SW 1271 (cell line): ENCODE results near the gene ZC3H15.

ENCODE experiments used
- DNase-seq, 2 experiments: peaks; one replicate each; lab custom pipeline; 2025; lab: John Stamatoyannopoulos, UW

The ZC3H15 gene

GRCh38 chr2:186543561-186544131, 57.6 kb downstream of the ZC3H15 start:
- peak in 1 of 2 experiments; percentile 42 for DNase-seq

GRCh38 chr2:186544255-186544675, 58.2 kb downstream of the ZC3H15 start:
- peak; percentile 39 to 90 for DNase-seq

- DNase-seq = no peak
Observed at GRCh38 chr2:186546846-186547245, 60.8 kb downstream of the ZC3H15 start.

DNA sequence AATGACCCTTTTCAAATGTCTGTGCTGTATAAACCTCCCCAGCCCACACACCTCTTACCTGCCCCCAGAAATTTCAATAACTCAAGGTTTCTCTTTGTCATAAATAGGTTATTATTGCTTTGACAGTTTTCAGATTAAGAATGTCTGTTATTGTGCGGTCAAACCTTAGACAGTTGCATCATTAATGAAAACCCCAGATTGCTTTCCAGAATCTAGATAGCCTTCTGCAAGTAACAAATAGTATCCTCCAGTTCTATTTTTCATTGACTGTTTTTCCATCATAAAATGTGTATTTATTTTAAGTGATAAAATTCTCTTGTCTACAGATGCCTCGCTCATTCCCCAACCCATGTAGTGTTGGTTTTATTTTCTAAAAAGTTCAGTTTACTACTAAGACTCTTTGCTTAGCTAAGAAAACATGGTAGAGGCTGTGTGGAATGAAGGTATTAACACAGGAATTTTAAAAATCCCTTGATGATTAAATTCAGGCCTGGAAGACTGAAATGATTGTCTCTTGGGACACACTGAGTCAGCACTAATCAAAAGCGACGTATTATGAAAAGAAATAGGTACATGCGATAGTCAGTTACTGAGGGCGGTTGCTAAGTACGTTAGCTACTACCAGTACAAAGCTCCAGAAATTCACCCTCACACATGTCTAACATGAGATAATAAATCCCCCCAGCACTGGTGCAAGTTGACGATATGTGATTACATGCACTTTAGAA, 65.4 kb downstream of the ZC3H15 start:
- no peak for DNase-seq

- no peak for DNase-seq
Observed at GRCh38 chr2:186554429-186554828, 68.4 kb downstream of the ZC3H15 start.

DNA sequence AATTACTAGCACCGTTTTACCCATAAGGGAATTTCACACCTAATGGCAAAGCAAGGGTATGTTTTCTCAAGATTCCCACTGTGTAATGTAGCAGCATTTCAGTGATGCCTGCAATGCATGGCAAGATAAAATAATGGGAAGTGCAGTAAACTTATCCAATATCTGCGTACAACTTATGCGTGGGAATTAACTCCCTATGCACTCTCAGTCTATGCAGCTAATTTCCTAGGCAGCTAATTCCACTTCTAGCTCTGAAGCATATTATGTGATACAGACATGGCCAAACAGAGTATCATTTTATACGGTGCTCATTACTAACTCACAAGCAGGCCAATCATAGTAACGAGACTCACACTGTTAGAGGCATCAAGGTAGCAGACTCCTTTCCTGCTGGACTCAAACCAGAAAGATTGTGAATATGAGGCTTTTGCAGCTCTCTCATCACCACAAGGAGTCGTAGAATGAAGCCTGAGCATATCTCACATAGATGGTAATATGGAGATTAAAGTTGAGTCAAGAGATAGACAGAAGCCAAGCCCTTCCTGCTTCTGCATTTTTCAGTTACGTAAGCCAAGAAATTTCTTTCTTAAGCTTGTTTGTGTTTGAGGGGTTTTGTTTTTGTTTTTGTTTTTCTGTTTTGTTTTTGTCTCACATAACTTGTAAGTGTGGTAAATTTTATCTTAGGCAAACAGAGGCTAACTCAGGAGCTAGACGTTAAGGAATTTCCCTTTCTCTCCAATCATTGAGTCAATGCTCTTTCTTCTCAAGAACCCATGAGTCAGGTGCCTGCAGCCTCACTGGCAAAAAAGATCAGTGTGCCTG, 69.0 kb downstream of the ZC3H15 start:
- DNase-seq = no peak

- no peak for DNase-seq
Observed at GRCh38 chr2:186558512-186559276, 72.6 kb downstream of the ZC3H15 start.
